Measurements from ENCODE around the gene CLCF1. TPM values are rescaled to one million over a fixed set of nuclear protein-coding genes. Genes with fewer than 3 reads are reported as not detected.

CLCF1 gene
- total and polyA plus RNA-seq, 2 of the 13 experiments (the other 11 are each of a cell fraction or from before 2014, with no cell fraction given), result 0.49 to 0.78 TPM

DNA sequence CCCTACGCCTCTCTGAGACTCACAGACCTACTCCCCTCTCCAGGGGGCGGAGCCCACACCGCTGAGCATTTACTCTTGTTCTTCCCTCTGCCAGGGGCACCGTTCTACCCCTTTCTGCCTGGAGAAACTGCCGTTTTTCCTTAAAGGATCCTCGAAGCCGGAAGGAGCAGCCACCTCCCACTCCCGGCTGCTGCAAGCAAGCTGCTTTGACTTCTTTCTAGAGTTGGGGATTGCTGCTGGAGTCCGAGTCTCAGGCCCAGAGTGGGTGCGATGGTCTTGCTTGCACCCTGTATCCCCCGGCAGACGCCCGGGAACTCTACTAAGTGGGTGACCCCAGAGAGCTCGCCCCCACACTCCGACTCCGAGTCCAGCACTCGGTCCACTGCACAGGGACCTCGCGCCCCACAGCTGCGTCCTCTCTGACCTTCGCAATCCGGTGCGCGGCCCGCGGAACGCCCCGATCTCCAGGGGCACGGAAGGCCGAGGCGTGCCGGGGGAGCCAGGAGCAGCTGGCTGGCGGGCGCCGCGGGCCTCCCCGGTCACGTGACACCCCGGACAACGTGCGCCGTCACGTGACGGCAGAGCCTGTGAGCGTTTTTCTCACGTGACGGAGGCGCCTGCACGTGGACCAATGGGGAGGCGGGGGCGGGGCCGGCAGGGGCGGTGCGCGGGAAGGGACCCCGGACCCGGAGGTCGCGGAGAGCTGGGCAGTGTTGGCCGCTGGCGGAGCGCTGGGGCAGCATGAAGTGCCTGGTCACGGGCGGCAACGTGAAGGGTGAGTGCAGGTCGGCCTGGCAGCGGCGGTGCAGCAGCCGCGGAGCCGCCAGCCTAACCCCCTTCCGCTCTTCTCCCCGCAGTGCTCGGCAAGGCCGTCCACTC lies 18.1 kb upstream of the CLCF1 start, which contains the start of gene RAD9A (continued):
- no peak for TF ChIP-seq ZNF713 (CRISPR knock-in tag; IDR thresholded peaks at IDR 0.05)
- TF ChIP-seq ZBTB39 (CRISPR knock-in tag; IDR thresholded peaks at IDR 0.05), result no peak
- peak; percentile 88 for TF ChIP-seq TOPORS (CRISPR knock-in tag; IDR thresholded peaks at IDR 0.05)
- TF ChIP-seq ATF6 (CRISPR knock-in tag; conservative IDR thresholded peaks at IDR 0.05), result peak; percentile 90; the same call in 1 of the 2 replicates
- TF ChIP-seq TRIM24 (CRISPR knock-in tag; IDR thresholded peaks at IDR 0.05), result 0 out of 2 replicates have a peak, but pooled peaks have one; percentile 30
- TF ChIP-seq SNAPC4 (CRISPR knock-in tag; IDR thresholded peaks at IDR 0.05), result no peak
- TF ChIP-seq NFE2L1 (CRISPR knock-in tag; IDR thresholded peaks at IDR 0.05; ENCODE audit: borderline replicate concordance), result no peak
- no peak; the same call in 1 of the 2 replicates for TF ChIP-seq ZNF468 (CRISPR knock-in tag; IDR thresholded peaks at IDR 0.05)
- peak; percentile 89; the same call in 1 of the 2 replicates for TF ChIP-seq ZBTB2 (CRISPR knock-in tag; IDR thresholded peaks at IDR 0.05; ENCODE audit: low read depth)
- peak; percentile 66; the same call in 1 of the 2 replicates for TF ChIP-seq SAFB2 (CRISPR knock-in tag; IDR thresholded peaks at IDR 0.05; ENCODE audit: borderline replicate concordance, low read depth)
- TF ChIP-seq ZNF558 (CRISPR knock-in tag; IDR thresholded peaks at IDR 0.05; ENCODE audit: borderline replicate concordance), result no peak
- TF ChIP-seq HOMEZ (CRISPR knock-in tag; IDR thresholded peaks at IDR 0.05; ENCODE audit: low read depth), result 0 out of 2 replicates have a peak, but pooled peaks have one; percentile 27
- TF ChIP-seq MED1 (CRISPR knock-in tag; IDR thresholded peaks at IDR 0.05), result peak; percentile 72

All from HepG2 (cell line).